ENCODE data around the gene ZNF846. TPM values are rescaled to one million over a fixed set of nuclear protein-coding genes. Genes with fewer than 3 reads are reported as not detected.

Gene ZNF846
- total and polyA plus RNA-seq, 10 of the 15 experiments (the other 5 are each of a cell fraction or from before 2014, with no cell fraction given) = 0.64 to 4.1 (median 1.6) TPM

- Histone ChIP-seq H2AFZ (ENCODE audit: control insufficient read depth, low read depth, low read length) (peak overlapping the region; percentile 84), H3K9me3 (replicated peaks; ENCODE audit: control insufficient read depth, insufficient read depth, low read length) (no peaks in the 10 kb centered on the region; the same call in 2 of the 3 replicates), H3K27ac (ENCODE audit: control insufficient read depth, insufficient read depth) (no peak overlapping the region), H3K36me3 (ENCODE audit: control insufficient read depth in 2 of 2, insufficient read depth in 2 of 2, low read length in 1 of 2) (no peaks in the 10 kb centered on the region), H3K27me3 (replicated peaks in 1 of 2; ENCODE audit: control insufficient read depth in 2 of 2, insufficient read depth in 2 of 2, low read length in 1 of 2) (no peaks in the 10 kb centered on the region), H3K4me3 (peak overlapping the region; percentile 67), H4K20me1 (ENCODE audit: control insufficient read depth, insufficient read depth) (no peaks in the 10 kb centered on the region), H3K4me1 (ENCODE audit: control insufficient read depth, insufficient read depth, low read length) (no peaks in the 10 kb centered on the region), H3K9ac (ENCODE audit: control insufficient read depth, insufficient read depth, low read length) (peak overlapping the region; percentile 35; the same call in 1 of the 2 replicates), H3K4me2 (ENCODE audit: control insufficient read depth, insufficient read depth) (peak overlapping the region; percentile 79), H3K79me2 (ENCODE audit: control insufficient read depth, insufficient read depth, low read length) (no peaks in the 10 kb centered on the region)
- 33% methylated on average over 30 of the region's 36 CpGs for WGBS (ENCODE audit: insufficient coverage, insufficient replicate concordance, low lambda C conversion rate, missing lambda C conversion rate)
- ATAC-seq (no peak), FAIRE-seq (no peak), DNase-seq (ENCODE audit: low read depth, low spot score) (no peak)
- no peak for TF ChIP-seq DPF2 (IDR thresholded peaks at IDR 0.05)
- 0 out of 2 replicates have a peak, but pooled peaks have one; percentile 3 for TF ChIP-seq RUNX3 (IDR thresholded peaks at IDR 0.05; ENCODE audit: low read length)
- TF ChIP-seq RAD21 (IDR thresholded peaks at IDR 0.05; ENCODE audit: insufficient read depth, low read depth, low read length) = no peak
- BruUV-seq (replicated peaks) = no TSS peak
- intact Hi-C loops (cut with micrococcal nuclease; ENCODE audit: unreplicated experiment) (loop anchor here (5.0 to 10.0 kb wide), 2 partner anchors 481 to 1138 kb away; no protein-coding TSS in a partner anchor), in situ Hi-C loops (cut with MboI) (loop anchor here (5.0 to 10.0 kb wide), 2 partner anchors 171 to 468 kb away; partner anchors contain the start of genes ZNF559 and ZNF561)
- ChIA-PET SMC1A (ENCODE audit: uncharacterized antibody, unreplicated experiment) (interaction anchor here (0.6 to 1.6 kb wide), 4 partner anchors 46 to 170 kb away, joined by 3 to 8 read pairs (median 4); no protein-coding TSS in a partner anchor), RAD21 (ENCODE audit: unreplicated experiment) (no interaction called here), CTCF (interaction anchor here (0.9 to 1.7 kb wide), 5 partner anchors 148 to 481 kb away, joined by 3 to 6 read pairs (median 3); no protein-coding TSS in a partner anchor), POLR2A (no interaction called here)
These were observed 24.6 kb upstream of the ZNF846 start for GRCh38 chr19:9793071-9793591.

GRCh38 chr19:9792206-9793070 is 23.9 kb upstream of the ZNF846 start:
- intact Hi-C loops (cut with micrococcal nuclease; ENCODE audit: unreplicated experiment) (loop anchor here (5.0 to 10.0 kb wide), 2 partner anchors 480 to 1138 kb away; no protein-coding TSS in a partner anchor), in situ Hi-C loops (cut with MboI) (loop anchor here (5.0 to 10.0 kb wide), 2 partner anchors 170 to 468 kb away; partner anchors contain the start of genes ZNF559 and ZNF561)
- CTCF ChIA-PET = no interaction called here
- Histone ChIP-seq H3K27me3 (replicated peaks in 1 of 2; ENCODE audit: control insufficient read depth in 2 of 2, insufficient read depth in 2 of 2, low read length in 1 of 2) (no peaks in the 10 kb centered on the region), H3K4me3 (peak overlapping the region; percentile 73), H2AFZ (ENCODE audit: control insufficient read depth, low read depth, low read length) (peak overlapping the region; percentile 84), H3K4me1 (ENCODE audit: control insufficient read depth, insufficient read depth, low read length) (no peaks in the 10 kb centered on the region), H3K36me3 (ENCODE audit: control insufficient read depth in 2 of 2, insufficient read depth in 2 of 2, low read length in 1 of 2) (no peaks in the 10 kb centered on the region), H3K79me2 (ENCODE audit: control insufficient read depth, insufficient read depth, low read length) (no peaks in the 10 kb centered on the region), H3K27ac (ENCODE audit: control insufficient read depth, insufficient read depth) (no peak overlapping the region), H3K4me2 (ENCODE audit: control insufficient read depth, insufficient read depth) (peak overlapping the region; percentile 79), H3K9me3 (replicated peaks; ENCODE audit: control insufficient read depth, insufficient read depth, low read length) (no peaks in the 10 kb centered on the region; the same call in 2 of the 3 replicates), H3K9ac (ENCODE audit: control insufficient read depth, insufficient read depth, low read length) (peak overlapping the region; percentile 35; the same call in 1 of the 2 replicates), H4K20me1 (ENCODE audit: control insufficient read depth, insufficient read depth) (no peaks in the 10 kb centered on the region)
- RAD21 ChIA-PET (ENCODE audit: unreplicated experiment) = no interaction called here
- no TSS peak for BruUV-seq (replicated peaks)
- peak; percentile 51 for DNase-seq (ENCODE audit: low read depth, low spot score)
- SMC1A ChIA-PET (ENCODE audit: uncharacterized antibody, unreplicated experiment) = interaction anchor here (1.1 to 1.6 kb wide), 2 partner anchors 159 to 167 kb away, joined by 3 to 8 read pairs; no protein-coding TSS in a partner anchor
- peak; percentile 67 for ATAC-seq
- 3% methylated on average over 10 of the region's 70 CpGs for WGBS (ENCODE audit: insufficient coverage, insufficient replicate concordance, low lambda C conversion rate, missing lambda C conversion rate)
- no peak for FAIRE-seq
- POLR2A ChIA-PET = no interaction called here
- TF ChIP-seq CREM (IDR thresholded peaks at IDR 0.05; ENCODE audit: low read depth) (no peak), ETV6 (conservative IDR thresholded peaks at IDR 0.05 in 1 of 2, IDR thresholded peaks at IDR 0.05 in 1 of 2; ENCODE audit: borderline replicate concordance in 1 of 2, low read depth in 1 of 2) (no peak), POLR2AphosphoS2 (IDR thresholded peaks at IDR 0.05; ENCODE audit: low read depth, low read length) (no peak), CEBPZ (IDR thresholded peaks at IDR 0.05; ENCODE audit: low read depth, low read length) (no peak), USF1 (IDR thresholded peaks at IDR 0.05; ENCODE audit: borderline replicate concordance, extremely low read length, insufficient read depth, low read depth, low read length) (peak; percentile 8), POU2F2 (IDR thresholded peaks at IDR 0.05; ENCODE audit: borderline replicate concordance, low read depth, low read length) (no peak), RUNX3 (IDR thresholded peaks at IDR 0.05; ENCODE audit: low read length) (peak; percentile 21; the same call in 1 of the 2 replicates)

All from GM12878 (cell line).